ENCODE results near the gene SPATS2L. TPM values are rescaled to one million over a fixed set of nuclear protein-coding genes. Genes with fewer than 3 reads are reported as not detected.
A peak's percentile ranks its signal among the peaks of the same experiment; 100 is the strongest.

The SPATS2L gene
- total RNA-seq, 1 donor from 2014 or later: 55.1 TPM

DNA sequence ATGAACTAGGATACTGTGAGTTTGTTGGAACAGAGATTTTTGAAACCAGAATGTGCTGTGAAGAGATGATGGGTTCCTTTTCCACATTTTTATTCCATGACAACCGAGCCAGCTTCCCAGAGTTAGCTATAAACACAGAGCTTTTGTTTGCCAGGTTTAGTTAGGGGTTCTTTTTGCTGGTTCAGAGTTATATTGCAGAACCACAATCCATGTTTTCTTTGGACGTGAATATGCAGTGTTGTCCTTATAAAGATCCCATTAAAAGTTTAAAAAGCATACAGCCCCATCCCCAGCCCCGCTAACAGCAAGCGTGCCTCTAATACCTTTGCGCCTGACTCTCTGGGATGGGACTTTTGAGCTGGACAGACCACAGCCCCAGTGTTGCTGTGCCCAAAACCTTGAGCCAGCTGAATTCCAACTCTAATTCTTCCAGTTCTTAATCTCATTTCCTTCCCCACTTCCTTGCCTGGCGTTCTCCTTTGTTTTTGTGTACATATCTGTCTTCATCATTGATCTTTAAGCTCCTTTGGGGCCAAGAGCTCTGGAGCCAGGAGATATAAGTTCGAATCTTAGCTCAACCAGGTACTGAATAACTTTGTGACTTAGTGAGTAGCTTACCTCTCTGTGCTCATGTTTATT lies 72.3 kb downstream of the SPATS2L start:
- DNase-seq: peak; percentile 37

DNA sequence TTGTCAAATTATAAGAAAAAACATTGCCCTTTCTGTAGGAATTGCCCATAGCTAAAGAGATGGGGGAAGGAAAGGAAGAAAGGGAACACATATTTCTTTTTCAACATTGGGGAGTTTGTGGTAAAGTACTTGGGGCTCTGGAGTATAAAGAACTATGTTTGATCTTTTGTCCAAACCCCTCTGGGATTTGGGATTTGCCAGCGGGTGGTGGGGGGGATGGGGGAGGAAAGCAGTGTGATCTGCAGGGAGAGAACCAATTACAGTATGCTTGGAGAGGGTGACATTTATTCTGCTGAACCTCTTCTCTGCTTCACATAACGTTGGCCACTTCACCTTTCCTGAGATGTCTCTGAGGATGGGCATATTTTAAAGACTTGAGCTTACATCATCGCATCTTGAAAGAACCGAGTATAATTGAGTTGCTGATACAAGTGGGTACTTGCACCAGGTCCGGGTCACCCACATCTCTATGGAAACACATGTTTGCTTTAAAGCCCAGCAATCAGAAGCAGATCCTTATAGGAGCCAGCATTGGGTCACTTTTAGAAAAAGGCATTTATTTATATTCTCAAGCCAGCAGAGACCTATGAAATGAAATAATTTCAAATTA lies 73.1 kb downstream of the SPATS2L start:
- no peak for DNase-seq

GRCh38 chr2:200380091-200380561 lies 73.6 kb downstream of the SPATS2L start:
- DNase-seq: no peak

DNA sequence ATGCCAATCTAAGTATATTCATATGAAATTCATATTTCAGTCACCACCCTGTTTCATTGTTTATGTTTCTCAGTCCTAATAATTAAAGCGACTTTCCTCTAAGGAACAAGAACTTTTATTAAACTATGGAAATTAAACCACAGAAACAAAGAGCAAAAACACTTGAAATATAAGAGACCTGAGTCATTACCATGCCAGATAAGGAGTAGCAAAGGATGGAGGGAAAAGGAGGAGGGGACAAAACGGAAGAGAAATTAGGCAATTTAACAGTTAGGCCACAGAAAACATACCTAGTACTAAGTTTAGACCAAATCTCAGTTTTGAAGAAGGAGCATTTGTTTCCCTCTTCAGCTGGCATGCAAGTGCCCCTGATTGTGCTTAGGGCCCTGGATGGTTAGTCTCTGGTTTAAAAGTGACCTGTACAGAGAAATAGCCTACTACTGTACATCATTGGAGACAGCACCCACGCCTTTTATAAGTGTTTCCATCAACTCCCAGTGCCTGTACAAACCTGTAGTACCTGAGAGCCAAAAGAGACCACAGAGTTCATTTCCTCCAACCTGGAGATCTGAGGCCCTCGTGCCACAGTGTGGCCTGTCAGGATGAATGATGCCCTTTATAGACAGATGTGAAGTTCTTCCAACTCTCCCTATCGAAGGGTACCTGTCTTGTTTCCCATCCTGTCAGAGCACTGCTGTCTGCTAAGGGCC lies 74.5 kb downstream of the SPATS2L start:
- DNase-seq: no peak

DNA sequence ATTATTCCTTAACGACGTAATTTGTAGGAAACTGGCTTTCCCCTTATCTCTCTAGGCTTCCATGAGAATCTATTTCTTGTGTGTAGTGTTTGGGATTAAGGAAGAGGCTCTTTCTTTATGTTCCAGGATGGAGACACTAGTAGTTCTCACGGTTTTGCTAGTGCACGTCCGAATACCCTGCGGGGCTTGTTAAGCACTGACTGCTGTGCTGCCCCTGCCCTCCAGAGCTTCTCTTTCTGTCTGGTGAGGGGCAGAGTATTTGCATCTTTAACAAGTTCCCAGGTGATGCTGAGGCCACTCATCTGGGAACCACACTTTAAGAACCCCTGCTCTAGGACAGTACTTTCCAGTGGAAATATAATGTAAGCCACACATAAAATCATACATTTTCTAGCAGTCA lies 76.4 kb downstream of the SPATS2L start:
- DNase-seq: no peak

- peak; percentile 47 for DNase-seq
Observed at GRCh38 chr2:200383380-200384110, 77.1 kb downstream of the SPATS2L start.

GRCh38 chr2:200385063-200385635 lies 78.7 kb downstream of the SPATS2L start:
- no peak for DNase-seq

- no peak for DNase-seq
Observed at GRCh38 chr2:200393191-200393590, 86.7 kb downstream of the SPATS2L start.

GRCh38 chr2:200394045-200394444 lies 87.6 kb downstream of the SPATS2L start:
- no peak for DNase-seq

DNA sequence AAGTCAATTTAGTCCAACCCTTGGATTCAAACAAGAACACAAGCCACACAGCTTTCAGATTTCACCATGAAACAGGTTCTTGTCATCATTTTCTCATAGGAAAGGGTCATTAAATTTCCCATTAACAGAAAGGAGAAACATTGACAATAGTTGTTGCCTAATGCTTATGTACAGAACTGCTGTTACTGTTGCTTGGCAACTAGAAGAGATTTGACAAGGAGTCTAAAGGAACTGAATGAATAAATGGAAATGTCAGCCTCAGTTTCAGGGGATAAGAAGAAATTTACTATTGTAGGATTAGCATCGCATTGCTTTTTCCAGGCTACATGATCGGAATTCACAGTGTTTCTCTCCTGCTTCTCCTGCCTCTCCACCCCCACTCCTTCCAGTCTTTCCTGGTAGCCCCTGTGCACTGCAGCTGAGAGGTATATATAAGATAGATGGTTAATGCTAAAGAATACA lies 90.3 kb downstream of the SPATS2L start:
- DNase-seq: no peak

GRCh38 chr2:200397785-200398184 lies 91.3 kb downstream of the SPATS2L start:
- no peak for DNase-seq

- no peak for DNase-seq
Observed at GRCh38 chr2:200399046-200399445, 92.6 kb downstream of the SPATS2L start.

- no peak for DNase-seq
Observed at GRCh38 chr2:200399636-200400035, 93.1 kb downstream of the SPATS2L start.

DNA sequence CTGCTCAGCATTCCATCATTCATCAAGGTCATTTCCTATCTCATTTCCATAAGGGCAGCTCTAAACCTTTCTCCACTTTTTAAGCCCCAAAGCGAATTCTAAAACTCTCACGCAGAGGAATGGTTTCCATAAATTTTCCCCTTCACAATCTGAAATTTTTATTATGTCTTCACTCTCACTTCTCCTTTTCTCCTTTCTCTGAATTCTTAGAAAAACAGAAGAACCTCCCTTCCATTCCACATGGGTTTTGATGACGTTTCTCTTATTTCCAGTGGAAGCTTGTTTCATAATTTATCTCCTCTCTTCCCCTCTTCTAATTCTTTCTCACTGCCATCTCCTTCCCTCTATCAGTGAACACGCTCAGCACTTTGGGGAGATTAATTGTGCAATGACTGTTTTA lies 97.3 kb downstream of the SPATS2L start:
- no peak for DNase-seq

- no peak for DNase-seq
Observed at GRCh38 chr2:200404615-200405014, 98.1 kb downstream of the SPATS2L start.

GRCh38 chr2:200405599-200406298 lies 99.3 kb downstream of the SPATS2L start:
- no peak for DNase-seq

GRCh38 chr2:200406379-200406778 lies 99.9 kb downstream of the SPATS2L start:
- DNase-seq: no peak

DNA sequence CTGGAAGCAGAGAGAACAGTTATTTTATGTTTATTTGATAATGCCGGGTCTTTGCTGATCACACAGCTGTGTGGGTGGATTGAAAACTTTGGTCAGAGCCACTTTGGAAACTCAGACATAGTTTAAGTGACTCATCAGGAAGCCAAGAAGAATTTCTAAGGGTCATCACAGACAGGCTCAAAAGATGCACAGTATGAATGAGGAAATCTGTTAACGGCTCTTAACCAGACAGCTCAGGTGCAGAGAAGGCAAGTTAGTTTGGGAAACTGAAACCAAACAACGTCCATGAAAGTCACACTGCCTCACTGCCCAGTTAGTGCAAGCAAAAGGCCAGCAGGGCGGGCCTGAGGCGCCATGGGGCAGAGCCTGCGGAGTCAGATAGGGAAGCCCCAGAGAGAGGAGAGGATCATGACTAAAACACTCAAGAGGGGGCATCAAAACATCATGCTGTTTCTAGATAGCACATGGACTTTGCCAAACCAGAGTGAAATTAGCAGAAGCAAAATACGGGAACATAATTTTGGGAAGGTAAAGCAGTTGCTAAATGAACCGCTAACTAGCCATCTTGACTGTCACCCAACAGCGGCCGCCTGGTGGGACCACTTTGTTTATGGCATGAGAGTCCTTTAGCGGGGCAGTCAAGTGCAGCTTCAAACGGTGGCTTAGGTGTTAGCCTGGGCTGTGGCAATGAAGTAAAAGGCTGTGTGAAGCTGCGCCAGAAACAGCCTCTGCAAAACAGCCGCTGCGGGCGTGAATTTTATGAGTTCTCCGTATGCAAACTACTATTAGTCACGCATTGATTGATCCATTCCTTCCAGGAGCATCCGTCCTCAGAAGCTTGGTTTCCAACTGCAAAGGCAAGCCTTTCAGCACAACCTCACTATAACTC lies 102.2 kb downstream of the SPATS2L start:
- DNase-seq: no peak

DNA sequence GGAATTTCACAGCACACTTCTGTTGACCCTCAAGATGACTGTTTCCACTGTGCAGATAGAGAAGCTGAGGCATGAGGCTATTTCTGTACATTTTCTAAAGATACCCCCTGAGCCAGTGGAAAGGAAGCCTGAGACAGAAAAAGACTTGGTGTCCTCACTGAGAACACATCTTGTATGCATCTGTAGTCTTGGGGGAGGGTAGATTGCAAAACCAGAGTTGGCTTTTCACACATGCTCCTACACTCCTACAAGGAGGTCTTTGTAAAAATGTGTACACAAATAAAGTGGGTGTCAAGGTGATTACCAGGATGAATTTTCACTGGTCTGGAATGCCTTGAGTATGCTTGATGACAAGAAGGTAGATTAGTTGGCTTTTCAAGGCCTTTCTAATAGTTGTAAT lies 105.3 kb downstream of the SPATS2L start:
- DNase-seq: peak; percentile 65

GRCh38 chr2:200414367-200414766 lies 107.9 kb downstream of the SPATS2L start:
- no peak for DNase-seq

- no peak for DNase-seq
Observed at GRCh38 chr2:200415455-200415854, 109.0 kb downstream of the SPATS2L start.
